GM19372 (cell line): ENCODE results near the gene SLC4A1.

ENCODE experiments used
- ATAC-seq: cut with Tn5 transposase; IDR thresholded peaks from one replicate; pipeline ENCODE4 v1.9.1; 2021; ENCODE audit warnings: mild to moderate bottlenecking, low read depth, moderate library complexity; ENCODE audit not compliant: unreplicated experiment

SLC4A1 gene

DNA sequence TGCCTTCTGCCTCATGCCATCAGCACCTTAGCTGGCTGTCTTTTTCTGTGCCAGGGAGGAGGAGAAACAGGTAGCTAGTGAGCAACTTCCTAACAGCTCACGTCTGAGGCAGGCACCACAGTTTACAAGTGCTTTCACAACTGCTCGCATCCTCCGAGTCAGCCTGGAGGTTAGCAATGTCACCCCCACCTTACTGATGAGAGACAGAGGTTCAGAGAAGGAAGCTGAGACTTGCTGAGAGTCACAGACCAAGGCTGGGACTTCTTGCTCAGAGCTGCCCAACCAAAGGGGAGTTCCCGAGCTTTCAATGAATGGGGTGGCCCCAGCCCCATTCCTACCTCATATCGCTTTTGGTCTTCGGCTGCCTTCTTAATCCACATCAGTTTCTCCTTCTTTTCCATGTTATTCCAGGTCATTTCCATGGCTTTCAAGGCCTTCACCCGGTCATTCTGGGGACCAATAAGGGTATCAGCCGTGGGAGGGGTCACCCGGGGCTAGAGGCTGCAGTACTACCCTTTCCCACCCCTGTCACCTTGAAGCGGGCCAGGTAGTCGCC, 58.1 kb downstream of the SLC4A1 start:
- ATAC-seq = no peak

DNA sequence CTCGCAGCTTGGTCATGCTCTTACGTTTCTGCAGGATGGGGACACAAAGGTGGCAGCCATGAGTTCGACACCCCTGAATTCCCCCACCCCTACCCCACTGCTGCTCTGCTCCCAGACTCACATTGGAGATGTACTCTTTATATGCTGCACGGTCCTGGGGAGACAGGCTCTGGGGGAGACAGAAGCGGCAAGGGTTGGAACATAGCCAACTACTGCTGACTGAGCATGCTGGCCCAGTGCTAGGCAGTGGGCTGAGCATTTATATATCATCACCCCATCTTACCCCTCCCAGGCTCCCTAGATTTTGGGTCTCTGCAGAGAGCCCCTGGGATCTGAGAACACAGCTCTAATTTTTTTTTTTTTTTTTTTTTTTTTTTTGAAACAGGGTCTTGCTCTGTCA, 60.2 kb downstream of the SLC4A1 start:
- no peak for ATAC-seq

DNA sequence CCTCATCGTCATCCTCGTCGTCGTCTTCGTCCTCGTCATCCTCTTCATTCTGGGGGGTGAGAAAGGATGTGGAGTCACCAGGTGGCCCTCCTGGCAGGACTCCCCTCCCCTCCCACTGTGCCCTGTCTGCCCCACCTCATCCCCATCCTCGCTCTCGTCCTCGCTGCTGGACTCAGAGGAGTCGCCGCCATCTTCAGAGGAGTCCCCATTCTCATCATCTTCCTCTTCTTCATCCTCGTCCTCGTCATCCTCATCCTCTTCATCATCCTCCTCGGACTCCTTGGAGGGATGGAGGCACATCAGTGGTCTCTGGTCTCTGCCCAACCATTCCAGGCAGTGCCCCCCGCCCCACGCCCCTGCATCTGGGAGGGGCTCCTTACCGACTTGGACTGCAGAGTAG, 60.6 kb downstream of the SLC4A1 start:
- ATAC-seq = no peak

DNA sequence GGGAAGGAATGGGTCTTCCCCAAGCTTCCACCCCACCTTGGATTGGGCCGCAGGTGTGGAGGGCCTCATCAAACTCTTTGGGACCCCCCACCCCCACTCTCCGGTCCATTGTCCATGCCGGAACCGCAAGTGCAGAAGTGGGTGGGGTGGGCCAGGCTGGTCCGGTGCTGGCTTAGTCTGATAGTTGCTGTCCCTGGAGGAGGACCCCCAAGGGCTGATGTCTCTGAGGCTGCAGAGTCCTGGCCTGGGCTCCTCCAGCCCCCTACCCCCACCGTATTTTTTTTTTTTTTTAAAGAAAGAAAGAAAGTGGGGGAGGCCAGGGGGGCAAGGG, 61.1 kb downstream of the SLC4A1 start:
- no peak for ATAC-seq

DNA sequence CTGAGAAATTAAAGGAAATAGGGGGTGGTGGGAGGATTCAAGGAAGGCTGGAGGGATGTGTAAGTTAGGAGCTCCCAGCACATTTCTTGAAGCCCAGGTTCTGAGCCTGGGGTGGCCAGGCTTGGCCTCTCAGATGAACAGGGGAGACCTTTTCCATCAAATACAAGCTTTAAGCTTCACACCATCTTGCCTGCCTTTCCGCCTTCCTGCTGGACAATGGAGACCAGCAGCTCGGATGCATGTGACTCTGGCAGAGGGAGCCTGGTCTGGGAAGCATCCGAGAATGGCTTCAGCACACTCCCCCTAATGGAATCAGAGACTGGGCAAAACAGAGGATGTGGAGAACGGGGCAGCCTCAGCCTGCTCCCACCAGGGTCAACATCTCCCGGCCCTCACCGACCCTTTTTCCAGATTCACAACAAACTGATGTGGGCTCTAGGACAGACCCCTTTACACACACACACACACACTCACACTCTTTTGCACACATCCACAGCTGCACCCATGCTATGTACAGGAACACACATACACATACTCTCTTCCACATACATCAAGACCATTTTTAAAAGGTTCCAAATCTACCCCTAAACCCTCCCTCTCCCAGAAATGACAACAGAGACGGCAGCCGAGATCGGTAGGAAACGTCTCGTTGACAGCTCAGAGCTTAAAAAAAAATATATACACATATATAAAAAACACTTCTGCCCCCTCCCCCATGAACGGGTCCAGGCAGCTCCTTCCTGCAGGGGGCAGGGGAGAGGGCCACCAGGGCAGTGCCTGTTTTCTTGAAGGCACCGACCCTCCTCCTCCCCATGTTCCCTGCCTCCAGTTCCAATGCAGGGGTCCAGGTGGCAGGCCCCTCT, 61.7 kb downstream of the SLC4A1 start:
- ATAC-seq = no peak

DNA sequence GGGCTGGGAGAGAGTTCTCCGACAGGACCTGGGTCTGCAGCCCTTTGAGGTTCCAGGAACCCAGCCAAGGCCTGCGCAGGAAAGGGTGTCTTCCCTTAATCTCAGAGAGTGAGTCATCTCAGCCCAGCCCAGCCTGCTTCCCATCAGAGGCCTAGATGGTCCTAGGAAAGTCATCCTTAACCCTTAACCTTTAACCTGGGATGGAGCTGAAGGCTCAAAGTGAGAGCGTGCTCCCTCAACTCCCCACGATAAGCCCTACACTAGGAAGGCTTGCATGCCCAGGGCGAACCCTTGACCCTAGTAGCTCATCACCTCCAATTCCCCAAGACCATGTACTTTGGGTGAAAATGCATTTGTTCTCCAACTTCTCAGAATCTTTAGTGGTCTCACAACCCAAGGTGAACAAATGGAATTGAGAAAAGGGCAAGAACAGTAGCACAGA, 63.5 kb downstream of the SLC4A1 start:
- no peak for ATAC-seq

DNA sequence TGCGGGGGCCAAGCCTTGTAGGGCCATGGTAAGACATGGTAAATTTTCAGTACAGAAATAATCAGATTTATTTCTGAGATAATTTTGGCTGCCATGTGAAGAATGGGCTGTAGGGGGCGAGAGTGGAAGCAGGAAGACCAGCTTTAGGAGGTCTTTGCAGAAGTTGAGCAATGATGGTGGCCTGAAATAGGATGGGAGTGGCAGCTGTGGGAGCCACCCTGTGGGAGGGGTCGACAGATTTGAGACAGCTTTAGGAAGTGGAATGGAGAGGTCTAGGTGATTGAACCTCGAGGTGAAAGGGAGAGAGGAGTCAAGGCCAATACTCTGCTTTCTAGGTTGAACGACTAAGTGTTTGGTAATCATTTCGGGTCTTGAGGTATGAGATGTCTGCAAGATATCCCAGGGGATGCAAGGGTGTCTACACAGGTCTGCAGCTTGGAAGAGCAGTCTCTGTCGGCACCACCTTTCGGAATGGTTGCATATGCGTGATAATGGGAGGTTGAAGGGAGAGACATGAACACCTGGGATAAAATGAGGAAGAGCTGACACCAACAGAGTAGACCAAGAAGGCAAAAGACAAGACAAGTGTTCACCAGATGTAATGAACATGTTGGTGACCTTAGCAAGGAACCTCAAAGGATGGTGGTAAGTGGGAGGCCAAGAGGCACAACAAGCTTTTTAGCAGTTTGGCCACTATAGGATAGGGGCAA, 64.0 kb downstream of the SLC4A1 start:
- no peak for ATAC-seq

DNA sequence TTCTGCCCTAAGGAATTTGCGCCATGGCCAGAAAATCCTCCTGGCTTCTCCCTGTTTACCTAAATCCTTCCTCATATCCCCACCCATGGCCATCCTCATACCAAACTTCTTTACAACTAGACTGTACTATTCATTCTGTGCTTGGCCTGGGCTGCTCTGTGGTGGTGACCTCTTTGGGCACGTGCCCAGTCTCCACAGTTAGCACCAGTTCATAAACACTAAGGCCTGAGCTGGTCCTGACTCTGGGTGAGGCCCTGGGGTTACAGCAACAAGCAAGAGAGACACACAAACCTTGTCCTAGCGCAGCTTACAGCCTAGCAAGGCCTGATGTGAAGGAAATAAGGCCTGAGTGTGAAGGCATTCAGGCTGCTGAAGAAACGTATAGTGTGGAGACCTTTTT, 65.2 kb downstream of the SLC4A1 start:
- ATAC-seq = no peak

DNA sequence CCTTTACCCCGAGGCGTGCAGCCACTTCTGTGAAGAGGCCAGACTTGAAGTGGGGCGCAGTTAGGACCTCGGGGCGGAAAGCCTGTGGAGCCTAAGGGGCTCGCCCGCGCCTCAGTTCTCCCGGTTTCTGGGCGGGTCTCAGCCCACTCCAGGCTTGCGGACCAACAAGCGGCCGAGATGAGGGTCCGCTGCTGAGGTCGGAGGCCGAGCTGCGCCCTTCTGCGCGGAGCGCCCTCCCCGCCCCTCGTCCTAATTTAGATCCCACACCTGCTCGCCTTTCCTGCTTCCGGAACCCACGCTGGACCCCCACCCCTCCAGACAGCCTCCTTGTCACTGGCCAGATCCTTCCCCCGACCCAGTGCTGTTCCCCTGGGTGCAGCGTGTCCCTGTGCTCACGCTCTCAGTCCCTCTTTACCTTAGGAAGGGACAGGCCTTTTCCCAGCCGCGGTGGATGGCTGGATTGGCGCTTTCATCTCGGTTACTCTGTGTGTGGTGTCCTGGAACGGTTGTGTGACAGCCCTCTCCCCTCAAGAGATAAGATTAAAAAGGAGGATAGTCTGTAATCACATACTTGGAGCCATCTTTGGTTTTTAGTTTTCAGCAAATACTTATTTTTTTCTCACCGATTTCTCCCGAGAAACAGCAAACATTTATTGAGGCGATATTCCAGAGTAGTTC, 67.3 kb downstream of the SLC4A1 start:
- ATAC-seq = no peak

DNA sequence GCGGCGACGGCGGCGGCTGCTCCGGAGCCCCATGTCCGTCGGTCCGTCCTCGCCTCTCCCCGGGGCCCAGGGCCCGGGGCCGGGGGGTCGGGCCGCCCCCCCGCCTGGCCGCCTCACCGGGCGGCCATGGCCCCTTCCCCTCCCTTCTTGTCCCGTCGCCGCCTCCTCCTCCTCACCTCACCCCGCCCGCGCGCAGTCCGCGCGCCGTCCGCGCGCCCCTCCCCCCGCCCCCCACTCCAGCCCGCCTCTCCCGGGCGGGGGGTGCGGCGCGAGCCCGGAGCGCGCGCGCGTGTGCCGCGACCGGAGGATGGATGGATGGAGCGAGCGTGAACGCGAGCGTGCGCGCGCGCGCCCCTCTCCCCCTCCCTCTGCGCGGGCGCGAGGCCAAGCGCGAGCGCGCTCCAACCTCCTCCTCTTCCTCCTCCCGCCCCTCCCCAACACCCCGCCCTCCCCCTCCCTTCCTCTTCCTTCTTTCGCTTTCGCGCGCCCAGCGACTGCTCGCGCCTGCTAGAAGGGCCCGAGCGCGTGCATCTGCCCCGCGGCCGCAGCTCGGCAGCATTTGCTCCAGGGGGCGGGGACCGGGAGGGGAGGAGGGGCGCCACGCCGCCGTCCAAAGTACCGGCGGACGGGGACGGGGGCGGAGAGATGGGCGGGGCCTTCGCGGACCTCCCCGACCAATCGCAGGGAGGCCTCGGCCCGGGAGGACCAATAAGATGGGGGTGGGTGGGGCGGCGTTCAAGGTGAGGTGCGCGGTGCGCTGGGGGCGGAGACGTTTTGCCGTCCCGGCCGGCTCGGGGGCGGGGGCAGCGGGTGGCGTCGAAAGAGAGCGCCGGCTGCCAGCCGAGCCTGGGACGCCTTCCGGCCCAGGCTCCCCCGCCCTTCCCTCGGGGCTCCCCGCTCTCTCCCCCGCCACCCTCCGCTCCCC, 68.1 kb downstream of the SLC4A1 start, which contains the start of gene ATXN7L3:
Gene ATXN7L3 (minus strand): TSS at position 332 of the 925 bp plus-strand sequence. CDS start 1,814 bp downstream, outside the sequence.
- ATAC-seq = peak; percentile 71

DNA sequence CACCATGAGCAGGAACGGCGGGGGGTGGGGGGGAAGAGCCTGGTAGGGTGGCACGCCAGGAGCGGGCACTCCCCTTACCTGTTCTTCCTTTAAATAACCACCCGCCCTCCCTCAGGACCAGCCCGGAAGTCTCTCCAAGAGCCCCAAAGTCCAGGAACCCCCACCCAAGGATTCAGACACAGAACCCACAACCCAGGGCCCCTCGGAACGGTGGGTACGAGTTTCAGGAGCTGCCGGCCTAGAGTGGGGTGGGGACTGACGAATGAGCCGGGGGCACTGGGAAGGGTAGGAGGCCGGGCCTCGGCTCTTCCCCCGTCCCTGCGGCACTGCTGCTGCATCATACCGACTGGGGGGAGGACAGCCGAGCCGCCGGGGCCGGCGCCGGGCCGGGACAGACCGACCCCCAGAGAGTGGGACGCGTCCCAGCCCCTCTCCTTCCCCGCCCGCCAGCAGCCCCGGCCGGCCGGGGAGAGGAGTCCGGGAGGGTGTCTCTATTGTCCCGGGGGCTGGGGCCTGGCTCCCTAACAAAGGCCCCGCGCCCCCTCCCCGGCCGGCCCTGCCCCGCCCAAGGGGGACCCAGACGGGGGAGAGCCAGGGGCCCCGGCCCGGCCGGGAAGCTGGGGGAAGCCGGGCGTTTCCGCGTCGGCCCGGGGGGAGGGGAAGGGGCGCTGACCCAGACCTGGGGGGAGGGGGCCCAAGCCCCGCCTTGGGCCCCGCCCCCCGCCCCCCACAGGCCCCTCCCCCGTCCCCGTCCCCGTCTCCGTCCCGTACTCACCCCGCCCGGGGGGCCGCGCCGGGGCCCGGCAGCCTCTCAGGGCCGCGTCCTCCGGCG, 69.0 kb downstream of the SLC4A1 start:
- peak; percentile 17 for ATAC-seq
